ENCODE results near the gene HRH1. TPM values are rescaled to one million over a fixed set of nuclear protein-coding genes. Genes with fewer than 3 reads are reported as not detected.

HRH1 gene
- total RNA-seq, 1 experiment from 2014 or later, result 4.6 TPM

- TF ChIP-seq SIN3A (IDR thresholded peaks at IDR 0.05; ENCODE audit: borderline replicate concordance, insufficient read depth, low read depth, low read length) (no peak), POLR2AphosphoS5 (IDR thresholded peaks at IDR 0.05; ENCODE audit: low read depth, low read length) (no peak), TCF7L2 (IDR thresholded peaks at IDR 0.05; ENCODE audit: low read depth, low read length) (peak; percentile 77)
- Histone ChIP-seq H3K36me3 (ENCODE audit: control insufficient read depth, insufficient read depth, low read length) (no peaks in the 10 kb centered on the region), H3K4me3 (ENCODE audit: low read depth in 2 of 2, low read length in 2 of 2) (no peak overlapping the region), H3K27me3 (ENCODE audit: control insufficient read depth, insufficient read depth, low read length) (no peaks in the 10 kb centered on the region), H3K9me3 (ENCODE audit: control insufficient read depth, insufficient read depth, low read depth, low read length) (no peaks in the 10 kb centered on the region), H3K4me1 (ENCODE audit: control insufficient read depth, insufficient read depth, low read length) (peaks cover 13% of the 10 kb centered on the region), H3K27ac (ENCODE audit: low read length) (peak overlapping the region; percentile 62)
- BruUV-seq (replicated peaks), result no TSS peak
- CTCF ChIA-PET, result interaction anchor here (0.6 kb wide), 2 partner anchors 24 to 97 kb away, joined by 6 to 8 read pairs; no protein-coding TSS in a partner anchor
- POLR2A ChIA-PET, result interaction anchor here (0.7 kb wide), 1 partner anchor 94 kb away, joined by 17 read pairs; no protein-coding TSS in a partner anchor
- in situ Hi-C loops (cut with HindIII; ENCODE audit: low pct_unique_long_range_greater_than_20kb, low sequenced_read_pairs), result no loop called here
- peak; percentile 83 for ATAC-seq
- peak; percentile 35 for DNase-seq (ENCODE audit: low read depth, low spot score)
- intact Hi-C loops (cut with micrococcal nuclease; ENCODE audit: unreplicated experiment), result loop anchor here (5.0 kb wide), 1 partner anchor 94 kb away; no protein-coding TSS in a partner anchor
Measured at GRCh38 chr3:11238060-11238459, 83.8 kb downstream of the HRH1 start.

- ChIA-PET POLR2A (no interaction called here), CTCF (no interaction called here)
- no peaks in the 10 kb centered on the region for H3K36me3 ChIP-seq (ENCODE audit: control insufficient read depth, insufficient read depth, low read length)
- H3K9me3 ChIP-seq (ENCODE audit: control insufficient read depth, insufficient read depth, low read depth, low read length), result no peaks in the 10 kb centered on the region
- H3K27me3 ChIP-seq (ENCODE audit: control insufficient read depth, insufficient read depth, low read length), result no peaks in the 10 kb centered on the region
- in situ Hi-C loops (cut with HindIII; ENCODE audit: low pct_unique_long_range_greater_than_20kb, low sequenced_read_pairs), result no loop called here
- peaks cover 13% of the 10 kb centered on the region for H3K4me1 ChIP-seq (ENCODE audit: control insufficient read depth, insufficient read depth, low read length)
- peak; percentile 42 for DNase-seq (ENCODE audit: low read depth, low spot score)
- TF ChIP-seq TCF7L2 (IDR thresholded peaks at IDR 0.05; ENCODE audit: low read depth, low read length), result no peak
- no peak for TF ChIP-seq CTCF (IDR thresholded peaks at IDR 0.05)
- TF ChIP-seq SIN3A (IDR thresholded peaks at IDR 0.05; ENCODE audit: borderline replicate concordance, insufficient read depth, low read depth, low read length), result no peak
- no peak for TF ChIP-seq POLR2AphosphoS5 (IDR thresholded peaks at IDR 0.05; ENCODE audit: low read depth, low read length)
- no peak for TF ChIP-seq REST (IDR thresholded peaks at IDR 0.05; ENCODE audit: insufficient read depth in 1 of 2, low read depth in 2 of 2, low read length in 1 of 2)
- H3K27ac ChIP-seq (ENCODE audit: low read length), result peak overlapping the region; percentile 62
- ATAC-seq, result peak; percentile 79
- no TSS peak for BruUV-seq (replicated peaks)
- intact Hi-C loops (cut with micrococcal nuclease; ENCODE audit: unreplicated experiment), result loop anchor here (5.0 kb wide), 1 partner anchor 93 kb away; no protein-coding TSS in a partner anchor
- no peak overlapping the region for H3K4me3 ChIP-seq (ENCODE audit: low read depth in 2 of 2, low read length in 2 of 2)
Measured at GRCh38 chr3:11238880-11239279, 84.6 kb downstream of the HRH1 start.

GRCh38 chr3:11239796-11240195 lies 85.5 kb downstream of the HRH1 start:
- Histone ChIP-seq H3K27ac (ENCODE audit: low read length) (peak overlapping the region; percentile 61), H3K27me3 (ENCODE audit: control insufficient read depth, insufficient read depth, low read length) (no peaks in the 10 kb centered on the region), H3K36me3 (ENCODE audit: control insufficient read depth, insufficient read depth, low read length) (no peaks in the 10 kb centered on the region), H3K4me1 (ENCODE audit: control insufficient read depth, insufficient read depth, low read length) (peaks cover 13% of the 10 kb centered on the region), H3K9me3 (ENCODE audit: control insufficient read depth, insufficient read depth, low read depth, low read length) (no peaks in the 10 kb centered on the region), H3K4me3 (ENCODE audit: low read depth in 2 of 2, low read length in 2 of 2) (no peak overlapping the region)
- CTCF ChIA-PET, result no interaction called here
- BruUV-seq (replicated peaks), result no TSS peak
- no peak for DNase-seq (ENCODE audit: low read depth, low spot score)
- TF ChIP-seq REST (IDR thresholded peaks at IDR 0.05; ENCODE audit: insufficient read depth in 1 of 2, low read depth in 2 of 2, low read length in 1 of 2) (no peak), CTCF (IDR thresholded peaks at IDR 0.05) (no peak), POLR2AphosphoS5 (IDR thresholded peaks at IDR 0.05; ENCODE audit: low read depth, low read length) (no peak), SIN3A (IDR thresholded peaks at IDR 0.05; ENCODE audit: borderline replicate concordance, insufficient read depth, low read depth, low read length) (no peak), TCF7L2 (IDR thresholded peaks at IDR 0.05; ENCODE audit: low read depth, low read length) (no peak)
- ATAC-seq, result no peak
- intact Hi-C loops (cut with micrococcal nuclease; ENCODE audit: unreplicated experiment) (loop anchor here (5.0 kb wide), 1 partner anchor 93 kb away; no protein-coding TSS in a partner anchor), in situ Hi-C loops (cut with HindIII; ENCODE audit: low pct_unique_long_range_greater_than_20kb, low sequenced_read_pairs) (no loop called here)
- POLR2A ChIA-PET, result no interaction called here

All from Panc1 (cell line).